Ureter (tissue), 1 donor: ENCODE results near the gene MSX1. TPM values are rescaled to one million over a fixed set of nuclear protein-coding genes. Genes with fewer than 3 reads are reported as not detected.

Experiments used
- DNase-seq: peaks from one replicate; pipeline ENCODE4 v3.0.0-alpha.2; 2020; ENCODE audit warnings: low spot score
- total RNA-seq: library from RNA; stranded (reverse); gene quantifications from one replicate; pipeline ENCODE4 v1.2.4, GENCODE V29; 2023
- donor health status: DM: yes; HTN: yes; CAD: no.

MSX1 gene
- total RNA-seq, 1 donor from 2014 or later: 4.0 TPM

DNA sequence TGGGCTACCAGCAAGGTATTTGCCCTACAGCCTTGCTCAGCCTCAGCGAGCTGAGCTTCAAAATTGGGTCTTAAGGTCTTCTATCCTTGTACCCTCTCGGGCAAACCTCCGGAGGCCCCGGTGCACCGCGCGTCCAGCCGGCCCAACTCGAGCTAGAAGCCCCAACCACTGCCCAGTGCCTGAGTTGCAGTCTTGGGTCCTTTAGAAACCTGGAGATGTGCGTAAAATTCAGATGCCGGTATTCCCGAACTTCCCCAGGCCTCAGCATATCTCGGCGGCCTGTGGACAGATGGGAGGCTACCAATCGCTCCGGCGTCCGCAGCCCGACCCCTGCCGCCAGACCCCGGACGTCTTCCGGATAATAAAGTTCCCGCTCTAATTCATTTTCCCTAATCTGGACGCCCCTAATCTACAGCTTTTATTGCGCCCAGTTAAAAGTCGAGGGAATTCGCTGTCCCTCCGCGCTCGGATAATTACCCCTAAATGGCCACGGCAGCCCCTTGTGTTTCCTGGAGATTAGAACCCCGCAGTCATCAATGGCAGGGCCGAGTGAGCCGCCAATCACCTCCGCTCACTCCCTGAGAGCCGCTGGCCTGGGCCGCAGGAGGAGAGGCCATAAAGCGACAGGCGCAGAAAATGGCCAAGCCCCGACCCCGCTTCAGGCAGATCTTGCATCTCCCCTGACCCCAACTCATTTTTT is 1.5 kb upstream of the MSX1 start:
- DNase-seq: no peak

DNA sequence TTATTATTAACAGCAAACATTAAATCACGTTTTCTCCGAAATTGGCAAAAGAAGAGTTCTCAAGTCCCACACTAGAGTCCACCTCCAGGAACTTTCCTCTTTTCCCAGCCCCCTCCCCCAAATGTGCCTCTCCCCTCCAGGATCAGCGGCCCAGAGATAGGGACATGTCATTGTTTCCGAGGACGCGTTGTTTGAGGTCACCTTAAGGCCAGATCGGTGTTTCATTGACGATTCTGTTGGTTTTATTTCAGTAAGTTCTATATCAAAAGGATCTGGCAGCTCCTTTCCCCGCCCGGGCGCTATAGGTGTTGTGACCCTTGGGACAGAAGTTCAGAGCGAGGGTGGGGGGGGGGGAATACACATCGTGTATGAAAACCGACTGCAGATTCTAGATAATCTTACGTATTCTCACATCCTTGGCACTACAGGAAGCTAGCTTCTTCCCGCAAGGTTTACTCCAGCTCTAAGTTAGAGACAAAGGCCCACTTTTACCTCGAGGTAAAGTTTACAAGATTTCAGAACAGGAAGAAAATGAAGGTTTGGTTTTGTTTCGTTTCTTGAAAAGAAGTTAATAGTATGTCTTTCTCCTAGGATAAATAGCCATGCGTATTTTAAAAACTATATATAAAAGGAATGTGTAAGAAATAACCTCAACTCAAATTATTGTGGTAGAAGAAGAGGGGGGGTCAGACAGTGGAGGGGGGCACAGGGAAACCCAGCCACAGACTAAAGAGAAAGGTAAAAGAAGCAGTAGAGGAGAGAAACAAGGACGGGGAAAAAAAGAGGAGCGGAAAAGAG is 739 bp upstream of the MSX1 start:
- no peak for DNase-seq

DNA sequence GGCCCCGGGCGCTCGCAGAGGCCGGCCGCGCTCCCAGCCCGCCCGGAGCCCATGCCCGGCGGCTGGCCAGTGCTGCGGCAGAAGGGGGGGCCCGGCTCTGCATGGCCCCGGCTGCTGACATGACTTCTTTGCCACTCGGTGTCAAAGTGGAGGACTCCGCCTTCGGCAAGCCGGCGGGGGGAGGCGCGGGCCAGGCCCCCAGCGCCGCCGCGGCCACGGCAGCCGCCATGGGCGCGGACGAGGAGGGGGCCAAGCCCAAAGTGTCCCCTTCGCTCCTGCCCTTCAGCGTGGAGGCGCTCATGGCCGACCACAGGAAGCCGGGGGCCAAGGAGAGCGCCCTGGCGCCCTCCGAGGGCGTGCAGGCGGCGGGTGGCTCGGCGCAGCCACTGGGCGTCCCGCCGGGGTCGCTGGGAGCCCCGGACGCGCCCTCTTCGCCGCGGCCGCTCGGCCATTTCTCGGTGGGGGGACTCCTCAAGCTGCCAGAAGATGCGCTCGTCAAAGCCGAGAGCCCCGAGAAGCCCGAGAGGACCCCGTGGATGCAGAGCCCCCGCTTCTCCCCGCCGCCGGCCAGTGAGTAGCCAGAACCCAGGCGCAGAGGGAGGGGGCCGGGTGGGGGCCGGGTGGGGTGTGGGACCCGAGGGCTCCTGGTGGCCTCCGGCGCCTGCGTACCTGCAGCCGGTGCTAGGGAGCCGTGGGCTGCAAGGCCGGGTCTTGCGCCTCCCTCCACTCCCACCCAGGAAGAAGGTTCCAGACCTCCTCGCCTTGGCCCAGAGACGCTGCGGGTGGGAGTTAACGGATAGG is 534 bp downstream of the MSX1 start:
- DNase-seq: no peak

DNA sequence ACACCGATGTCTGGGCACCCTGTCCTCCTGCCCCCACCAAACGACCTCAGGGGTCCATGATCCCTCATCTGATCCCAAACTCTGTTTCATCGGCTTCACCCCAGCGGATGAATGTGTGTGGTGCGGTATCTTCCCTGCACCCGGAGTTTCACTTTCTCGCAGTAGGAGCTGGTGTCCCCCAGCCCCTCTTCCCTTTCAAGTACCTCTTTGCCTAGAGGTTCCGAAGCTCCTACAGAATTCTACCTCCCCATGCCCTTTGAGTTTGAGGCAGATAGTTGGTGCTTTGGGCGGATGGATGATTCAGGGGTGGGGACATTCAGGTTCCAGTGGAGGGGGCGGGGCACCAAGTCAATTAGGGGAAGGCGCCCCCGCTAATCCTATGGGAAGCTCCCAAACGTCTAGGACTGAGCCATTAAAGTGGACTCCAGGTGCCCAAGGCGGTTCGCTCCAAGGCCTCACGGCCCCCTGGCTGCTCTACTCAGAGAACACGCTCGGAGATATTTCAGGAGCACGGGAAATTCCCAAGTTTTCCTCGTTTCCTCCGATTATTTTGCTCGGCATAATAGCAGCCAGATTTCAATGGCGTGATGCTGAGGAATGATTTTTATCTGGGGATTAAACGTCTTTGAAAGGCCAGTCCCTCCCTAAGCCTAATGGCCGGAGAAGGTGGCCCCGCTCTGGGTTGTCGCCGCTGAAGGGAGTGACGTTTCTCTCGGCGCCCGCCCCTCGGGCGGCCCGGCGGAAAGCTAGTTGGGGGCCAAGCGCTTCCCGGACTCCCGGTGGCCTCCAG is 1.3 kb downstream of the MSX1 start:
- no peak for DNase-seq

DNA sequence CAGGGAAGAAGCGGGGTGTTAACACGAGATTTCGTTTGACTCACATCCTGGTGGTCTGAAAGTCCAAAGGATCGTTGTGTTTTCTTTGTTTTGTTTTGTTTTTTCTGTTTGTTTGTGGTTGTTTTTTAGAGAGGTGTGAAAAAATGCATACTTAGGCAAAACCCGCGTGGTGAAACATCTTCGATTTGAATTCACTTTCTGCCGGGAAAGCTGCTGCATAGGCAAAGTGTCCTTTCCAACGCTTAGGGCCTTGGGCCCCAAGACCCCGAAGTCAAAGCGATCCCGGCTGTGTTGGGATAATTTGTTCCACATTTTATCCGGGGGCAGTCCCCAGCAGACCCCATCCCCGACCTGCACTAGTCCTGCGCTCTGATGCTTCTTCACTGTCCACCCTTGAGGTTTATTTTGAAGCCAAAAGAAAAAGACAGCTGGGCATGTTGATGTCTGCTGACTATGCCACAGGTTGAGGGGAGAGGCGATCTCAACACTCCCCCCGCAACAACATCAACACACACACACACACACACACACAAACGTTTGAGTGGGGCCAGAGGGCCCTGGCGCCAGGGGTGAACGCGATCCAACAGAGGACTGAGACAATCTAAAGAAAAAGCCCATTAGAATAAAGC is 2.0 kb downstream of the MSX1 start:
- no peak for DNase-seq

DNA sequence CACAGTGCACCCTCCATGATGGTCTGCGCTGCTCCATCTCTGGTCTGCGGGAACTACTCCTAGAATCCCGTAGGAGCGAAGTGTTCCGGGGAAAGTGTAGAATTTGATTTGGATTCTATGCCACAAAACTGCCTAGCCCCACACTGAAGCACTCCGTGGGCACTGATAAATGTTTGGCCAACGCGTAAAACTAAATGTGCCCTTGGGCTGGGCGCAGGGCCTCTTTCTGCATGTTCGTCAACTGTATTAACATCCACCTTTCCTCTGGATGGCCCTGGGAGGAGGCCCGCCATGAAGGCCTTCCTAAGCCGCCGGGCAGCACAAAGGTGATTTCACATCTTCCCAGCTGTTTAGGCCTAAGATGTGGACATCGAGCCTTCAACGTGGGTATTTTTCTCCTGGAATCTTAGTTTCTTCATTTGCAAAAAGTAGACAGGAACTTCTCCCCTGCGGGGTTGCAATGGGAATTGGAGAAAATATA is 2.6 kb downstream of the MSX1 start:
- no peak for DNase-seq

DNA sequence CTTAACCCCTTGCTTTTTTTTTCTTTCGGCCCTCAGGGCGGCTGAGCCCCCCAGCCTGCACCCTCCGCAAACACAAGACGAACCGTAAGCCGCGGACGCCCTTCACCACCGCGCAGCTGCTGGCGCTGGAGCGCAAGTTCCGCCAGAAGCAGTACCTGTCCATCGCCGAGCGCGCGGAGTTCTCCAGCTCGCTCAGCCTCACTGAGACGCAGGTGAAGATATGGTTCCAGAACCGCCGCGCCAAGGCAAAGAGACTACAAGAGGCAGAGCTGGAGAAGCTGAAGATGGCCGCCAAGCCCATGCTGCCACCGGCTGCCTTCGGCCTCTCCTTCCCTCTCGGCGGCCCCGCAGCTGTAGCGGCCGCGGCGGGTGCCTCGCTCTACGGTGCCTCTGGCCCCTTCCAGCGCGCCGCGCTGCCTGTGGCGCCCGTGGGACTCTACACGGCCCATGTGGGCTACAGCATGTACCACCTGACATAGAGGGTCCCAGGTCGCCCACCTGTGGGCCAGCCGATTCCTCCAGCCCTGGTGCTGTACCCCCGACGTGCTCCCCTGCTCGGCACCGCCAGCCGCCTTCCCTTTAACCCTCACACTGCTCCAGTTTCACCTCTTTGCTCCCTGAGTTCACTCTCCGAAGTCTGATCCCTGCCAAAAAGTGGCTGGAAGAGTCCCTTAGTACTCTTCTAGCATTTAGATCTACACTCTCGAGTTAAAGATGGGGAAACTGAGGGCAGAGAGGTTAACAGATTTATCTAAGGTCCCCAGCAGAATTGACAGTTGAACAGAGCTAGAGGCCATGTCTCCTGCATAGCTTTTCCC is 3.4 kb downstream of the MSX1 start:
- no peak for DNase-seq

DNA sequence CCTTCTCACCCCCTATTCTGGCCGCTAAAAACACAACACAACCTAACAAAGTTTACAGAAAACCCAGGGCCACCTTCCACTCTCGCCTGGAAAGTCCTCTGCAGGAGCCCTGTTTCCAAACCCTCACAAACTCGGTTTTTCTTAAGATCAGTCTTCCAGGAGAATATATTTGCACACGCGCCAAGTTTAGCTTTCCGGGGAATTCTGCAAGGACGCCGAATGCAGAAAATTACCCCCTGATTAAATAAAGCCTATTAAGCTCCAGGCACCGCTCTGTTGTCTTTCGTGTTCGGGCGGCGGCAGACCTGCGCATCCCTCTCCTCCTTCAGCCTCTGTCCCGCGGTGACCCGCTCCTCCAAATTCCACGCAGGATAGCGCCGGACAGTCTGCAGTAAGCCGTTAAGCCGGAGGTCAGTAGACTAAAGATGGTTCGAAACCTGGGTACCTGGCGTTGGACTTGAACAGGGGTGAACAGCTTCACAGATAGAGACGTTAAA is 5.0 kb downstream of the MSX1 start:
- DNase-seq: no peak

DNA sequence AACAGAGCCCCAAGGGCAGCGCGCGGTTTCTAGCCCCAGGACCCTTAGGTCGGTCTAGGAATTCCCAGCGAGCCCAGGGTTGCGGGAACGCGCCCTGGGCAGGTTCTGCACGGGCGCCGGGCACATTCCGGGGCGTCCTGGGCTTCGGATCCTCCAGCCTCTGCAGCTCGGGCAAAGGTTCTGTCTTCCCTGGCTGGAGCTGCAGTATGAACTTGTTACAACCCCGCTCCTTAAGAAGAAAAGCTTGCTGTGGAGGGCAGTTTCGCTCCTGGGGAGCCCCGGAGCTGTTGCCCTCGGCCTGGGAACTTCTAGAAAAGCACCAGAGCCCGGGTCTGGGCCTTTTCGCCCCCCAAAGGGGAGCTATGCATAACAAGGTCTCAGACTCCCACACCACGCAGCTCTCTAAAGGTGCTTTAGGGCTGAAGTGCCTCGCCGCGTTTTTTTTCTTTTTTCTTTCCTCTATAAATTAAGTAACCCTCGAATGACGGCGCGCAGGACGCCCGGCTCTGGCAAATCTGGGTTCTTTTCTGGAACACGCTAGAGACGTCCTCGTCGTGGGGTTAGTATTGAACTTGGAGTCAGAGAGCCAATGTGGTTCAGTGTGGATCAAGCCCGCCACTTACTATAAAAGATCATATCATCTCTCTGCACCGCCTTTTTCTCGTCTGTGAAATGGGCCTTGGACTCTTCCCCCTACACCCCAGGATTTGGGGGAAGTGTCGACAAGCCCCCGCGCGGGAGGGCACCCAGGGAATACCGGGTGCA is 5.7 kb downstream of the MSX1 start:
- no peak for DNase-seq

DNA sequence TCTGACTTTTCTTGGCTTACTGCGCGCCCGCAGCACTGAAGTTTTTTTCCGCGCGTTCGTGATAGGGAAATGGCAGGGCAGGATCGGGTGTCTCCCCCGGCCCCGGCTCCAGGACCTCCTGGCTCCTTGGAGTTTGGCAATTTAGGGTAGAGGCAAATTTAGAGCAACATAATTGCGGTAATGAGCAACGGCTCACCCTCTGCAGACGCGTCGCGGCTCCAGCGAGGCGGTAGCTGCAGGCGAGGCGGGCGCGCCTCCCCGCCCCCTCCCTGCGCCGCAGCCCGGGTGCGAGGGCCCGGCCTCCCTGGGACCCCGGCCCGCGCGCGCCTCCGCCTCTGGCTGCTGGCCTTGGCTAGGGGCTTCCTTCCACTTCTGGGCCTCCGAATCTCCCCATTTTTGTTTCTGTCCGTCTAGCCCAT is 6.2 kb downstream of the MSX1 start:
- no peak for DNase-seq

DNA sequence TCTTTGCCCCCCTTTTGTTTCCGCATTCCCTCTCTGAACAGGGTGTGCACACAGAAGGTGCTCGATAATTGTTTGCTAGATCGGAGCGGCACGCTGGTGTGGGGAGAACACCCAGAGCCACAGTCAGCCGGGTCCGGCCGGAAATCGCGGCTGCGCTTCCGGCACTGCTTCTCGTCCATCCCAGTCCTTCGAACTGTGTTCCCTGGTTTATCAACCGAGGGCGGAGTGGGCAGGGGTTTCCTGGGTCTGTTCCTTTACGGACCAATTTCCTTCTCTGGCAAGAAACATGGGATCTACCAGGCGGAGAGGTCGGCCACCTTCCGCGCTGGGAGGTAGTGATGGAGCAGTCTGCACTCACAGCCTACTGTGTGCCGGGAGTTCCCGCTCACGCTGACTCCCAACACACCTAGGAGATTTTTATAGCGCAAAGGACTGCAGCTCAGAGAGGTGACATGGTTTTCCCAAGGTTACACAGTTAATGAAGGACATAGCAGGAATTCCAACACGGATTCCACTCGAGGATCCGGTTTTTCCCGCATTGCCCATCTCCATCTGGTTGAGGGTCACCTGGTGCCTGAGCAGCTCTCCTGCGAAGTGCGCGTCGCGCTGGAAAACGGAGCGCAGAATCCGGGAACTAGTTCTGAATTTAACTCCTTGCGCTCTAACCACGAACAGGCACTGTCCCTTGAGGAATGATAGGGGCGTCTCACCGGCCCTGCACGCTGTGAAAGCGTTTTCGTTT is 6.8 kb downstream of the MSX1 start:
- no peak for DNase-seq

DNA sequence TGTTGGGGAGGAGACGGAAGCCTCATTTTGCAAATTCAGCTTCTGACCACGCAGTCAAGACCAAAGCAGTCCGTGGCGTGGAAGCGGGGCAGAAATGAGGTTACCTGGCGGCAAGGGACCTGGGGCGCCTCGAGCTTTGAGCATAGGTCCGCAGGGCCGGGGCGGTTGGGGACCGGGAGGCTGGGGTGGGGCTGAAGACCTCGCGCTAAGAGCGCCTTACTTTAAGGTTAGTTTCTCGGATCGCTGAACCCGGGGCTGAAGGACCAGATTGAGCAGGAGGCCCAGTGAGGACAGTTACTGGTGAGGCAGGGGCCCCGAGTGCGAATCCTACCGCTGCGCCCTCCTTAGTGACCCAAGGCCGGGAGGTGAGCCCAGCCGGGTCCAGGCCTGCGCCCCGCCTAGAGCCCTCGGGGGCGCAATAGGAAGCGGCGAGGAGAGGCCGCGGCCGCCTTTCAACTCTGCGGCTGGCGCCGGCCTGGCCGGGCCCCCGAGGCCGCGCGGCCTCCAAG is 7.5 kb downstream of the MSX1 start:
- no peak for DNase-seq

DNA sequence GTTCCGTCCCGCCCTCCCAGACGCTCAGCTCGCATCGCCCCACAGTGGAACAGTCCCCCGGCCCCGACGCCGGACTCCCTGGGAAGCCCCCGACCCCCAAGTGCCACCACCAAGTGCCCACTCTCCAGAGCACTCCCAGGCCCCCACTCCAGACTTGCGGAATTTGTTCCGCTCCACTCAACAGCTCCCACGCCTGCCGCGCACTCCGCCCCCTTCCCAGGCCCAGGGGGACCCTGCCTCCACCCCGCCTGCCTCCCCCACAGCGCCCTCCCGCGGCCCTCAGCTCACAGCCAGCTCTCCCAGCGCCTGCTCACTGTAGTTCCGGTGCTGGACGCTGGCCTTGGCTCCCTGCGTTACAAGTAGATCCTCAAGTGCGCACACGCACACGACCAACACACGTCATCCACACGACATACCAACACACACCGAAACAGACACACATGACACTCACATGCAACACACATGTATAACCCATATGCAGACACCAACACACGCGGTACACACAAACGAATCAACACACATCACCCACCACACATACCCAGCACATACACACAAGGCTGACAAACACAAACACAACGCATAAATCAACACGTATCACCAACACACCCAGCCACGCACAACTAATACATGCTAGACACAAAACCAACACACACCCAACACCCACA is 8.0 kb downstream of the MSX1 start:
- no peak for DNase-seq

DNA sequence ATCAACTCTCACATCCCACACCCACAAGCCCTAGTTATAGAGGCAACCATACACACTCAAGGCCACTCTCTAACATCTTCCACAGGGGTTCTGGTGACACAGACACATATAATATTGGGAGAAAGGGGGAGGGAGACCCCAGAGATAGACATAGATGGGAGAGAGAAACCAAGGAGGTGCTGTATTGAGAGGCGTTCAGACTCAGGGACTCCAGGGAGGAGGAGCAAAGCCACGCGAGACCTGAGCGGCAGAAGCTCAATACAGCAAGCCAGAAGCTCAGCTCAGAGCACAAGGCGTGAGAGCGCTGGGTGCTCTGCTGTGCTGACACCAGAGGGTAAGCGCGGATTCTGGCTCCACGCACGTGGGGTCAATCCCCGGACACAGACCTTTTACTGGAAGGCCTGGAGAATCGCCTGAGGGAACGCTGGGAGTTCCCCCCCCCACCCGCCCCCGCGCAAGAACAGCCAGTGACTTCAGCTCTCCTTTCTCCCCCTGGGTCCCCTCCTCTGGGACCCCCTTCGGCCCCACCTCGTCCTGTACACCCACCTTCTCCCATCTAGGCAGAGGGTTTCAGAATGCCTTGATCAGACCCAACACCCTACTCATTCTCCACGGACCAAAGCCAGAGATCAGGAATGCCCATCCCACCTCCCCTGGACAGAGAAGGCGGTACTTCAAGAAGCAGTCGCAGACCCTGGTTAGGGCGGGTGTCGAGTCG is 8.7 kb downstream of the MSX1 start:
- DNase-seq: no peak

DNA sequence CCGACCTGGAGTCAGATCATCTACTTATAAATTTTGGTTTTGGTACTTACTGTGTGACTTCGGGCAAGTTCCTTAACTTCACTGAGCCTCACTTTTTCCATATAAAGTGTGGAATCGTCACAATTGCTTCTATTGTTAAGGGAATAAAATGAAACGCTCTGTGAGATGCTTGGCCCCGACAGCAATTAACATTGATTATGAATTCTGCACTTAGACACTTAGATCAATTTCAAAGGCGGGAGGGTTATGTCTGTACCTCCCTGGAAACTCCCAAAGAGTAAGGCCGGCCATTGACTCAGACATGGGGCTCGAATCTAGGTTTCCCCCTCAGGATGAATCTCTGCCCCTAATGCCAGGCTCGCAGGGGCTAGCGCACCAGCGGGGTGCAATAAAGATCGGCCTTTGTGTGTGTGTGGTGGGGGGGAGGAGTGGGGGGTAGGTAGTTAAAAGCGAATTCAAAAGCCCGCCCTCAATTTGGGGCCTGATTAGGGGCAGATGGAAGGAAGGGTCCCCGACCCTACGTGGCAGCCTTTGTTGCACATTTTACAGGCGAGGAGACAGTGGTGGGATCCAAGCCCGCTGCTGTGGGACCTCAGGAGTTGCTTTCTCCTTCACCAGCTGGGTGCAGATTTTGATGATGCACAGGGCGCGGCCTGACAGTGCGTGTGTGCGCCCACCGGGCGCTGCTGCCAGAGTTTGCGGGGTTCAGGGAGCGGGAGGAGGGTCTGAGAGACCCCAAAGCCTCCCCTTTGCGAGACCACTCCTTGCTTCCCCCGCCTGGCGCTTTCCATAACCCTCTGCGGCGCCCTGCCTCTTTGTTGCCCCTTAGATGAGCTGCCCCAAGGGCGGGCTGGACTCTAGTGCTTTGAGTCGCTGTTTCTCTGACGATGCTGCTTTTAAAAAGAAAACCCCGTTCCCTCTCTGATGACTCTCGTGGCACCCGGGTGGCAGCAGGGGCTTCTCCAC is 9.6 kb downstream of the MSX1 start:
- no peak for DNase-seq
